ENCODE measurements around the gene ARIH1. TPM values are rescaled to one million over a fixed set of nuclear protein-coding genes. Genes with fewer than 3 reads are reported as not detected.

ARIH1 gene
- total RNA-seq, 2 experiments from 2014 or later, result 170 to 175 TPM

- Mint-ChIP-seq H3K27ac (no peak overlapping the region), H3K27me3 (no peaks in the 10 kb centered on the region), H3K9me3 (no peaks in the 10 kb centered on the region), H3K4me3 (no peak overlapping the region), H3K4me1 (ENCODE audit: low read depth) (peaks cover 56% of the 10 kb centered on the region), H3K36me3 (ENCODE audit: low read depth) (peaks cover 14% of the 10 kb centered on the region)
- ChIA-PET POLR2A (interaction anchor here (1.0 kb wide), 1 partner anchor 24 kb away, joined by 3 read pairs; no protein-coding TSS in a partner anchor), CTCF (interaction anchor here (0.6 to 2.2 kb wide), 3 partner anchors 10 to 48 kb away, joined by 3 to 5 read pairs (median 5); no protein-coding TSS in a partner anchor)
- TF ChIP-seq, protein P1, sequence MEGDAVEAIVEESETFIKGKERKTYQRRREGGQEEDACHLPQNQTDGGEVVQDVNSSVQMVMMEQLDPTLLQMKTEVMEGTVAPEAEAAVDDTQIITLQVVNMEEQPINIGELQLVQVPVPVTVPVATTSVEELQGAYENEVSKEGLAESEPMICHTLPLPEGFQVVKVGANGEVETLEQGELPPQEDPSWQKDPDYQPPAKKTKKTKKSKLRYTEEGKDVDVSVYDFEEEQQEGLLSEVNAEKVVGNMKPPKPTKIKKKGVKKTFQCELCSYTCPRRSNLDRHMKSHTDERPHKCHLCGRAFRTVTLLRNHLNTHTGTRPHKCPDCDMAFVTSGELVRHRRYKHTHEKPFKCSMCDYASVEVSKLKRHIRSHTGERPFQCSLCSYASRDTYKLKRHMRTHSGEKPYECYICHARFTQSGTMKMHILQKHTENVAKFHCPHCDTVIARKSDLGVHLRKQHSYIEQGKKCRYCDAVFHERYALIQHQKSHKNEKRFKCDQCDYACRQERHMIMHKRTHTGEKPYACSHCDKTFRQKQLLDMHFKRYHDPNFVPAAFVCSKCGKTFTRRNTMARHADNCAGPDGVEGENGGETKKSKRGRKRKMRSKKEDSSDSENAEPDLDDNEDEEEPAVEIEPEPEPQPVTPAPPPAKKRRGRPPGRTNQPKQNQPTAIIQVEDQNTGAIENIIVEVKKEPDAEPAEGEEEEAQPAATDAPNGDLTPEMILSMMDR (IDR thresholded peaks at IDR 0.05), result no peak
- intact Hi-C loops (cut with micrococcal nuclease), result no loop called here
- no peak for DNase-seq
- ATAC-seq, result no peak
These were observed 22.7 kb downstream of the ARIH1 start for GRCh38 chr15:72496783-72497182.

DNA sequence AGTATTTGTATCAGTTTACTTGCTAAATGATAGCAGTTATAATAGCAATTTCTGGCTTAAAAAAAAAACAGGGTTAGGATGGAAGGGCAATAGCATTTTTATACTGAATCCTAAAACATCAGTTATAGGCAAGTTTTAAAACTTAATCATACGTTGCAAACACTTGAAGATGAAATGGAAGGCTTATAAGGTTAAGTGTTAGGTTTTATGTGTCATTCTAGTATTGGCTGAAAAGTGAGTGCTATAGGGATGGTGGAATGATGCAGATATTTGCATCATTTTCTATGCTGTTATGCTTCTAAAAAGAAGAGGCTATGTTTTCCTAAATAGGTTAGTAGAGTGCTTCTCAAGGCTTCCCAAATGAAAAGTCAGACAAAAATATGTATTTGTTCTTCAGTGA lies 23.3 kb downstream of the ARIH1 start:
- Mint-ChIP-seq H3K4me3 (no peak overlapping the region), H3K27ac (no peak overlapping the region), H3K4me1 (ENCODE audit: low read depth) (peaks cover 58% of the 10 kb centered on the region), H3K36me3 (ENCODE audit: low read depth) (peaks cover 14% of the 10 kb centered on the region), H3K27me3 (no peaks in the 10 kb centered on the region), H3K9me3 (no peaks in the 10 kb centered on the region)
- intact Hi-C loops (cut with micrococcal nuclease), result no loop called here
- ChIA-PET CTCF (interaction anchor here (0.6 to 1.0 kb wide), 2 partner anchors 27 to 48 kb away, joined by 3 to 4 read pairs; no protein-coding TSS in a partner anchor), POLR2A (interaction anchor here (0.6 to 1.0 kb wide), 2 partner anchors 14 to 24 kb away, joined by 3 read pairs; no protein-coding TSS in a partner anchor)
- no peak for DNase-seq
- TF ChIP-seq, protein P1 (IDR thresholded peaks at IDR 0.05), result no peak
- ATAC-seq, result no peak

GRCh38 chr15:72502220-72502809 lies 28.2 kb downstream of the ARIH1 start:
- peaks cover 50% of the 10 kb centered on the region for H3K4me1 Mint-ChIP-seq (ENCODE audit: low read depth)
- H3K36me3 Mint-ChIP-seq (ENCODE audit: low read depth), result peaks cover 27% of the 10 kb centered on the region
- DNase-seq (no peak), ATAC-seq (no peak)
- CTCF ChIA-PET, result no interaction called here
- no peaks in the 10 kb centered on the region for H3K9me3 Mint-ChIP-seq
- POLR2A ChIA-PET, result no interaction called here
- TF ChIP-seq, protein P1 (IDR thresholded peaks at IDR 0.05), result no peak
- no peak overlapping the region for H3K27ac Mint-ChIP-seq
- H3K27me3 Mint-ChIP-seq, result no peaks in the 10 kb centered on the region
- intact Hi-C loops (cut with micrococcal nuclease), result no loop called here
- no peak overlapping the region for H3K4me3 Mint-ChIP-seq

GRCh38 chr15:72503147-72503546 lies 29.0 kb downstream of the ARIH1 start:
- H3K27me3 Mint-ChIP-seq, result no peaks in the 10 kb centered on the region
- peaks cover 23% of the 10 kb centered on the region for H3K36me3 Mint-ChIP-seq (ENCODE audit: low read depth)
- H3K9me3 Mint-ChIP-seq, result no peaks in the 10 kb centered on the region
- peaks cover 49% of the 10 kb centered on the region for H3K4me1 Mint-ChIP-seq (ENCODE audit: low read depth)
- ChIA-PET POLR2A (interaction anchor here (1.0 to 2.1 kb wide), 3 partner anchors 9 to 30 kb away, joined by 3 to 6 read pairs (median 5); no protein-coding TSS in a partner anchor), CTCF (interaction anchor here (1.1 to 1.4 kb wide), 2 partner anchors 21 to 29 kb away, joined by 3 read pairs; partner anchors contain the start of gene ARIH1)
- no peak for ATAC-seq
- TF ChIP-seq, protein P1 (IDR thresholded peaks at IDR 0.05), result no peak
- no peak for DNase-seq
- H3K27ac Mint-ChIP-seq, result peak overlapping the region; percentile 66
- H3K4me3 Mint-ChIP-seq, result no peak overlapping the region
- intact Hi-C loops (cut with micrococcal nuclease), result no loop called here

GRCh38 chr15:72507402-72508092 lies 33.4 kb downstream of the ARIH1 start:
- TF ChIP-seq, protein P1 (IDR thresholded peaks at IDR 0.05), result no peak
- no peak for ATAC-seq
- ChIA-PET POLR2A (no interaction called here), CTCF (interaction anchor here (1.1 to 1.5 kb wide), 2 partner anchors 13 to 14 kb away, joined by 3 to 5 read pairs; no protein-coding TSS in a partner anchor)
- no peaks in the 10 kb centered on the region for H3K9me3 Mint-ChIP-seq
- H3K4me1 Mint-ChIP-seq (ENCODE audit: low read depth), result peaks cover 62% of the 10 kb centered on the region
- H3K27me3 Mint-ChIP-seq, result no peaks in the 10 kb centered on the region
- H3K36me3 Mint-ChIP-seq (ENCODE audit: low read depth), result peaks cover 17% of the 10 kb centered on the region
- DNase-seq, result no peak
- no peak overlapping the region for H3K4me3 Mint-ChIP-seq
- intact Hi-C loops (cut with micrococcal nuclease), result no loop called here
- no peak overlapping the region for H3K27ac Mint-ChIP-seq
